Measurements from ENCODE around the gene IL13.

- TF ChIP-seq CTCF (IDR thresholded peaks at IDR 0.05 in 2 of 3, conservative IDR thresholded peaks at IDR 0.05 in 1 of 3; ENCODE audit: borderline replicate concordance in 1 of 3, insufficient read depth in 1 of 3, low read depth in 2 of 3, low read length in 2 of 3) (no peak), POLR2A (IDR thresholded peaks at IDR 0.05; ENCODE audit: borderline replicate concordance, extremely low read depth, insufficient read depth, insufficient read length) (no peak), RAD21 (IDR thresholded peaks at IDR 0.05; ENCODE audit: low read depth) (no peak), POLR2AphosphoS5 (IDR thresholded peaks at IDR 0.05; ENCODE audit: low read depth, low read length) (no peak), JUND (IDR thresholded peaks at IDR 0.05) (no peak), ZBTB33 (IDR thresholded peaks at IDR 0.05; ENCODE audit: extremely low read depth, insufficient replicate concordance, low read length) (no peak), CEBPB (IDR thresholded peaks at IDR 0.05; ENCODE audit: low read depth) (no peak), MAX (IDR thresholded peaks at IDR 0.05) (no peak), SP1 (IDR thresholded peaks at IDR 0.05; ENCODE audit: low read depth) (no peak)
Measured at GRCh38 chr5:132673488-132673887, 15.5 kb downstream of the IL13 start.

Measured in HCT116 (cell line).